GM19397 (cell line): ENCODE data around the gene CUEDC2.

Source experiments
- ATAC-seq: cut with Tn5 transposase; IDR thresholded peaks from one replicate; pipeline ENCODE4 v1.9.1; 2021; ENCODE audit warnings: mild to moderate bottlenecking, moderate library complexity; ENCODE audit not compliant: unreplicated experiment

Gene CUEDC2

DNA sequence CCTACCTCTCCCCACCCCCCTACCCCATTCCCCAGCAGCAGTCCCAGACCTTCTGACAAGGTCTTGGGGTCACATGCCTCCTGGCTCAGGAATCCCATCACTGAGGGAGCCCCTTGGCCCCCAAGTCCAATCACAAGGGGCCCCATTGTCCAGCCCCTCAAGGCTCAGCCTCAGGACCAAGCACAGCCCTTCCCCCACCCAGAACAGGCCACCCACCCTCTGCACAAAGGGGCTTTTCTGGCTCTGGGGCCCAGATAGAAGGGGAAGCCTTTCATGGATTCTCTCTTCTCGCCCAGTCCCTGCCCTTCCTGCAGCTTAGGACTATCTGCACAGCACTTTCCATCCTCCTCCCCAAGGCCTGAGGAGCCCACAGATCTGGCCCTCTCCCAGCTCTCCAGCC lies 6.9 kb downstream of the CUEDC2 start:
- ATAC-seq, result no peak

DNA sequence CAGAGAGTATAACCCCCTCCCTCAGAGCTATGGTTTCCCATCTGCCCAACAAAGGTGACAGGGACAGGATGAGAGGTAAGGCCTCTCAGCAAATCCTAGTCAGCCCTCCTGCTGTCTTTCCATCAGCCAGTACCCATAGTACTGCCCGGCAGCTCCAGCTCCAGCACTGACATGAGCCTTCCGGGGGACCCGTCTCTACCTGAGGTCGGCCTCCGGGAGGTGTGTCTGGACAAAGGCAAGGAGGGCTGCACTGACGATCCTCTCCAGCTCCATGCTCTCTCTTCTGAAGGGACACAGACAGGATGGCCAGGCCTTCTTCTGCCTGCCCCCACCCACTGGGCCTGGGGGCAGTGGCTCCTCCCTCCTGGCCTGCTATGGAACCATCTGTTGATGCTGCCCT lies 7.5 kb downstream of the CUEDC2 start:
- no peak for ATAC-seq

DNA sequence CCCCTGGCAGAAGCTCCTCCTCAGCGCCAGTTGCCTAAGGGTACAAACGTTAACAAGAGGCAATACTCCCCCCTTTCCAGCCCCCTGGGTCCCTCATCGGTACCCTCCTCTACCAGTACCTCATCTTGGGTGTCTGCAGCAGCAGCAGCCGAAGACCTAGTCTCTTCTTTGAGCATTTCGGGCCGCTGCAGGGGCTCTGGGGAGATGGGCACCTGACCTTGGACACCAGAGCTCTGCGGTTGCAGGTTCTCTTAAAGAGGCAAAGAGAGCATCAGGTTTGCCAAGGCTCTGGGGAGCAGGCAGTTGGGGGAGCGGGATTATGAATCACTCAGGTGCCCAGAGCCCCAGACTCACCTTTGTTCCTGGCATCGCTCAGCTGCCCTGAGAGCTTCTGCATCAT lies 8.2 kb downstream of the CUEDC2 start:
- ATAC-seq, result no peak

DNA sequence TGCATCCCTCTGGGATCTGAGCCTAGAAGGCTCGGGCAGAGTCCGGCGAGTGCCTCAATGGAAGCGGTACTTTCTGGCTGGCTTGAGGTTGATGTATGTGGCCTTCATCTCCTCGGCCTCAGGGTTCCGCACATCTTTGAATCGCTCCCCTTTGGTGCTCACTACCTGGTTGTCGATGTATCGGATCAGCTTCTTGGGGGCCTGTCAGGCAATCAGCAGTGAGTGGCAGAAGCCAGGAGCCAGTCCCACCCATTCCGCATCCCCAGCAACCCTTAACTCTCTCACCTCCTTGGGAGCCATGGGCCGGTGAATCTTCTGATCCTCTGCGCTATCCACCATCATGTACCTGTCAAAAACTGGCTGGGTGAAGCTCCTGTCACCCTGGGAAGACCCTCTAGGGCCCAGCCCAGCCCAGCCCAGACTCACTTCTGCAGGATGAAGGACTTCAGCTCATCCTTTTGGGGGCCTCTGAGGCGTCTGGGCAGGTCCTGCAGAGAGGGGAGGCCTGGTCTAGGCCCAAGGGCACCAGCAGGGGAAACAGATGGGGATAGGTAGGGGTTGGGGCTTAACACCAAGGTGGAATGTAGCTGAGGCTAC lies 8.9 kb downstream of the CUEDC2 start:
- ATAC-seq, result no peak

DNA sequence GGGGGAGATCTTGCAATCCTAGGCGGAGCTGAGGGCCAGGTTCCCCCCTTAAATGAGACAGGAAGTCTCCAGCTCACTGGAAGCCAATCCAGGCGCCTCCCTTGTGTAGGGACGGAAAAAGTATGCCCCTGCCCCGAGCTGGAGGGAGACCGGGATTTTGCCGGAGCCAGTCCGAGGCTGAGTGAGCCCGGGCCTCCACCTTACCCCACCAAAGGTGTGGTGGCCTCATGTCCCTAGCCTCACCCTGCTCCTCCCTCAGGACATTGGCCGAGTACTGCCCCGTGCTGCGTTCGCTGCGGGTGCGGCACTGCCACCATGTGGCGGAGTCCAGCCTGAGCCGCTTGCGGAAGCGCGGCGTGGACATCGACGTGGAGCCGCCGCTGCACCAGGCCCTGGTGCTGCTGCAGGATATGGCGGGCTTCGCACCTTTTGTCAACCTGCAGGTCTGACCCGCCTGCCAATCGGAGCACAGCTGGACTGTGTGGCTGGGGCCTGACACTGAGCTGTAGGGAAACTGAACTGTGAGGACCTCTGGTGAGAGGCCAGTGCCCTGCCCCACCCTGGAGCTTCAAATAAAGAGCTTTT lies 9.7 kb downstream of the CUEDC2 start:
- no peak for ATAC-seq

DNA sequence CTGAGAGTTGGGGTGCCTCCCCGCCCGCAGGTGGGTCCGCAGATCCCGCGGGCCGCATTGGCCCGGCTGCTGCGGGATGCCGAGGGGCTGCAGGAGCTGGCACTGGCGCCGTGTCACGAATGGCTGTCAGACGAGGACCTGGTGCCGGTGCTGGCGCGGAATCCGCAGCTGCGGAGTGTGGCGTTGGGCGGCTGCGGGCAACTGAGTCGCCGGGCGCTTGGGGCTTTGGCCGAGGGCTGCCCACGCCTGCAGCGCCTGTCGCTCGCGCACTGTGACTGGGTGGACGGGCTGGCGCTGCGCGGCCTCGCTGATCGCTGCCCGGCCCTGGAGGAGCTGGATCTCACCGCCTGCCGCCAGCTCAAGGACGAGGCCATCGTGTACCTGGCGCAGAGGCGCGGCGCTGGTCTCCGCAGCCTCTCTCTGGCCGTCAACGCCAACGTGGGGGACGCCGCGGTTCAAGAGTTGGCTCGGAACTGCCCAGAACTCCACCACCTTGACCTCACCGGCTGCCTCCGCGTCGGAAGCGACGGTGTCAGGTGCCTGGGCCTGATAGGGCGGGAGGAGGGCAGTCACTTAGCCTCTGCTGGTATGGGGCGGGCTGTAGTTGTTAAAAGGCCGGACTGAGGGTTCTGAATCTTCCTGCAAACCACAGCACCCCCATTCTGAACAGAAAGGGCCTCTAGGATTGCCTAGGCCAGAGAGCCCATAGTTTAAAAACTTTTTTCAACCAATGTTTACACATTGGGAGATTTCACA lies 10.4 kb downstream of the CUEDC2 start:
- ATAC-seq, result peak; percentile 1

DNA sequence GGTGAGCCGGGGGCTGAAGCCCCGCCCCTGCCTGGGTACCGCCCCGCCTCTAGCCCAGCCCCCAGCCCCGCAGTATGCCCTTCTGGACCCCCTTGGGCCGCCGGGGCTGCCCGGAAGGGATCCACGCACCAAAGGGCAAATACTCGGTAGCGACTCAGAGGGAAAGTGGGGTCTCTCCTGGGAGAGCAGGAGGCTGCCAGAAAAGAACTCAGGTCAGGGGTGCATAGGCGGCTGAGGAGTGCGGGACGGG lies 10.9 kb downstream of the CUEDC2 start:
- ATAC-seq, result peak; percentile 3

DNA sequence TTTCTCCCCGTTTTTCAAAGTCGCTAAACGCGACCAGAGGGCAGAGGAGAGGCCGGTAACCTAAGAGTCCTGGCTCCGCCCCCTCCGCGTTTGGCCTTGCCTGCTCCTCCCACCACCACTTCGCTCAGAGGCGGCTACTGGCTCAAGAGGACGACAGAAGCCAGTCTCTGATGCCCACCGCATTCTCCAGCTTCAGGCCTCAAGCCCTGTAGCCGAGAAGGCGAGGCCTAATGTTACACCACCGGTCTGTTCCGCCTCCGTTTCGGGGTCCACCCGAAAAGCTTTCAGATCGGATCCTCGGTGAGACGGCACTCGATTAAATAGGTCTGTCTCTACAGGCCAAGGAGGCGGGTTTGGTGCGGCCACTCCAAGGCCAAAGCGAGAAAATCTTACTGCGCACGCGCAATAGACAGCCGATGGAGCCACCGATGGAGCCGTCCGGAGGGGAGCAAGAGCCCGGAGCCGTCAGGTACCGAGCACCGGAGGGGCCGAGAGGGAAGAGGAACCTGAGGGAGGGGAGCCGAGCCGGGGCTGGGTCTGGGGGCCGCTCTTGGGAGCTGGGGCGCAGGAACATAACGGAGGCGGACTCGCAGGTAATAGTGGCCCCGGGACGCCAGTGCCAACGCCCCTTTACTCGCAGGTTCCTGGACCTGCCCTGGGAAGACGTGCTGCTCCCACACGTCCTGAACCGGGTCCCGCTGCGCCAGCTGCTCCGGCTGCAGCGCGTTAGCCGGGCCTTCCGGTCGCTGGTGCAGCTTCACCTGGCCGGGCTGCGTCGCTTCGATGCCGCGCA lies 11.5 kb downstream of the CUEDC2 start, which contains the start of gene FBXL15:
Gene FBXL15, plus strand, starts transcription at position 123 of the 793 bp plus-strand sequence. Its CDS starts 294 bp downstream, at position 417.
- peak; percentile 75 for ATAC-seq

DNA sequence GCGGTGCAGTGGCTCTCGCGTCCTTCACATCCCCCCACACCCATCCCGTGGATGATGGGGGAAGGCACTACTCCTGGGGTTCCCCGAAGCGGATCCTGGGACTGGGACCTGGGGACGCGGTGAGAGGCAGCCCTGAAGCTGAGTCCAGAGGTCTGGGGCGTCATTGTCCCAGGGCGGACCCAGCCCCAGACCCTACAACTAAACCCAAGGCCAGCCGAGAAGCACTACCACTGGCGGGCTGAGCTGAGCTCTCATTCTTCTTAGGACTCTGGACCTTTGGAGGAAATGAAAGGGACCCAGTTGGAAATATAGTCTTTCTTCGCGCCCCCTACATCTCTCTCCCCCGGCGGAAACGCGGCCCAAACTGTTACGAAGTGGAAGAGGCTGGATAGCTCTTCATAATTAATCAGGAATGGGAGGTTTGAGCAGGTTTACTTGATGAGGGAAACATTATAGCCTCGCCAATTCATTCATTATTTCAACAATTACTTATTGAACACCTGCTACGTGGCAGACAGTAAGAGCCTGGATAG lies 12.1 kb downstream of the CUEDC2 start:
- no peak for ATAC-seq

DNA sequence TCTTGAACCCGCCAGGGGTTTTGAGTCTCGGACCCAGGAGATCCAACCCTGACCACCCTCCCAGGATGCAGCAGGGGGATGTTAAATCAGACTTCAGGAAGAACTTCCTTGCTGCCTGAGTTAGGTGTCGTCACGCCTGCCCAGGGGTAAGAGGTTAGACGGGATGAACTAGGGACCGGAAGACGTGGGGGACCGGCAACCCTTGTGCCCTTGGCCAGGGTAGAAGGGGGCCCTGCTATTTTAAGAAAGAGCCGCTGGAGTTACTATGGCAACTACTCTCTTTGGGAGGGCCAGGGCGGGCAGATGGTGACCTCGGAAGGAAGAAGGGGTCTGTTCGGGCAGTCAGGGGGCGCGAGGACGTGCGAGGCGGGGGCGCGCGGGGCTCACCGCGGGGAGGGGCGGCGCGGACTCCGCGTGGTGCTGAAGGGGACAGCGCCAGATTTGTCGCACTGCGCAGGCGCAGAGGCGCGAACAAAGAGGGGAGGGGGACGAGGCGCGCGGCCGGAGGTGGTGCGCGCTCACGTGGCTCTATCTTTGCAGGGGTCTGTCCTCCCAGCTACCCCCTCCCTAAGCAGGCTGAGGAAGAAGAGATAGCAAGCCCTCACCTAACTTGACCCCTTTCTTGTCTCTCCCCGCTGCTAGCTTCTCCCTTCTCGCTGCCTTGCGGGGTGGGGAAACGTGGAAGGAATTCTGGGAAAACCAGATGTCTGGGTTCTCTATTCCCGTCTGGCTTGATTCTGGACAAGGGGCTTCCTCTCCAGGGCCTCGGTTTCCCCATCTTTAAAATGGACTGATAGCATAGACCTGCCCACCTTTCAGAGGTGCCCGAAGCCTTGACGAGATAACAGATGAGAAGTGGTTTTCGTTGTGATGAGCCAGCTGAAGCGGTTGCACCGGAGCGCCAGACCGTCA lies 12.8 kb downstream of the CUEDC2 start:
- ATAC-seq, result no peak

DNA sequence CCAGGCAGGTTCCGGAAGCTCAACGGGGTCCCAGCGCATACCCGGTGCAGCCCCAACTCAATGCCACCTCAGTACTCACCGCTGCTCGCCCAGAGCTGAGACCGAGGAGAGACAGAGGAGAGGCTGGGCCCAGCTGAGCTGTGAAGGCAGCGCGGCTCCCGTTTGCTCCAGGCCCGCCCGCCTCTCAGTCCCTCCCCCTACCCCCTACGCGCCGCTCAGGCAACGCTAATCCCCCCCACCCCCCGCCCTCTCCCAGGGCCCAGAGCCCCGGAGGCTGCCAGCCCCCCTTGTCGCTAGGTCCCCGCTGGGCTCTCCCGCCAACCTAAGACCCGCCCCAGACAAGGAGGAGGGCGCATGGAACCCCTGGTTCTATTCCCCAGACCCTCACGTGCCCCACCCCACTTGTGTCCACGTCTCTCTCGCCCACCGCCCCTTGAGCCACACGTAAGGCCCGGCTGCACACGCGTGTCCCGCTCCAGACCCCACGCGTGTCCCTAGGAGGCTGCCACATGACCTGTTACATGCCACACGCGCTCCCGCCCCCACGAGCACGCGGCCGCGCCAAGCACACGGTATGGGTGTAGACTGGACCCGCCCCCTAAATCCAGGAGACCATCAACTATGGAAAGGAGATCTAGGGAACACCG lies 13.6 kb downstream of the CUEDC2 start, which contains the start of gene PSD:
Gene PSD, minus strand, starts transcription at position 164 of the 647 bp plus-strand sequence. CDS start 1,747 bp downstream, outside the sequence.
- ATAC-seq, result no peak

DNA sequence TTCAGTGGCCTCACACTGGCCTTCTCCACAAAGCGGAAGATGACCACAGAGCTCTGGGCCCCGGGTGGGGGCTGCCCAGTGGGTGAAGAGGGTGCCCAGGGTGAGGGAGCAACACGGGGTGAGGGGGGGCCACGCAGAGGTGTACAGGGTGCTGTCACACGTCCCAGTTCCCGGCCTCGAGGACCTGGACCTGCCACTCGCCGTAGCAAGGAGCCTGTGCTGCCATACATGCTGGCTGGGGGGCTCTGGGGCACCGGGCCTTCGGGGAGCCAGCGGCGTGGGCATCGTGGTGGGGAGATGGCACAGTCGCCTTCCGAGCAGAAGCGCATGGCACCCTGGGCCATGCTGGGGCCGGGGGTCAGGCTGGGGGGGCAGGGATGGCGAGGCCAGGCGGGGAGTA lies 15.7 kb downstream of the CUEDC2 start:
- no peak for ATAC-seq

DNA sequence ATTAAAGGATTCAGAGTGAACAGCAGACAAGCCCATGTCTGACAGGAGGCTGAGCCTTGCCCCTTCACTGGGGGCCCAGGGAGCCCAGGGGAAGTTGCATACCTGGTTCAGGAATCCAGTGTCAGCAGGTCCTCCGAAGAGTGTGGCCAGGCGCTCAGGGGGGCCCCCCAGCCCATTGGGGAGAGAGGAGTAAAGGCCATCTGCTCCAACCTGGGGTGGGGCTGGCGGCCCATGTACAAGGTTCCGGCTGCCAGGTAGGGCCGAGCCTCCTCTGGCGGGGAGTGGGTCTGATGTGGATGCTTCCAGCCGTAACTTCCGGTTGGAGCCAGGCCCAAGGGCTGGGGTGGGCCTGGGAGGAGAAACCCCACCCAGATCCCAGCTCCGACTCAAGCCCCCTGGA lies 16.1 kb downstream of the CUEDC2 start:
- ATAC-seq, result no peak

DNA sequence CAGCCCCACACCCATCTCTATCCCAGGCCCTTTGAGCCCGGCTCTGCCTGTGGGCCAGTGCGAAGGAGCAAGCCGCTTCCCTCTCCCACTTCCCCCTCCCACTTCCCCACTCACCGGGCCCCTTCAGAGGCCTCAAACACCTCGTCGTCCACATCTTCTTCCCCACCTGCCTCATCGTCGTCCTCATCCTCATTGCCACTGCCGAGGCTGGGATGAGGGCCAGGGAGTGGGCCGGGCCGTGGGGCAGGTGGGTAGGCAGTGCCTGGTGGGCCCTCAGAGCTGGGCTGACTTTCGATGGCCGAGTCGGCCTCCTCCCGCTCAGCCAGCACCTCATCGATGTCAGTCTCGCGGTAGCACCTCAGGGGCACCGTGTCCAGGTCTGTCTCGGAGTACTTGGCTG lies 17.6 kb downstream of the CUEDC2 start:
- ATAC-seq, result no peak

DNA sequence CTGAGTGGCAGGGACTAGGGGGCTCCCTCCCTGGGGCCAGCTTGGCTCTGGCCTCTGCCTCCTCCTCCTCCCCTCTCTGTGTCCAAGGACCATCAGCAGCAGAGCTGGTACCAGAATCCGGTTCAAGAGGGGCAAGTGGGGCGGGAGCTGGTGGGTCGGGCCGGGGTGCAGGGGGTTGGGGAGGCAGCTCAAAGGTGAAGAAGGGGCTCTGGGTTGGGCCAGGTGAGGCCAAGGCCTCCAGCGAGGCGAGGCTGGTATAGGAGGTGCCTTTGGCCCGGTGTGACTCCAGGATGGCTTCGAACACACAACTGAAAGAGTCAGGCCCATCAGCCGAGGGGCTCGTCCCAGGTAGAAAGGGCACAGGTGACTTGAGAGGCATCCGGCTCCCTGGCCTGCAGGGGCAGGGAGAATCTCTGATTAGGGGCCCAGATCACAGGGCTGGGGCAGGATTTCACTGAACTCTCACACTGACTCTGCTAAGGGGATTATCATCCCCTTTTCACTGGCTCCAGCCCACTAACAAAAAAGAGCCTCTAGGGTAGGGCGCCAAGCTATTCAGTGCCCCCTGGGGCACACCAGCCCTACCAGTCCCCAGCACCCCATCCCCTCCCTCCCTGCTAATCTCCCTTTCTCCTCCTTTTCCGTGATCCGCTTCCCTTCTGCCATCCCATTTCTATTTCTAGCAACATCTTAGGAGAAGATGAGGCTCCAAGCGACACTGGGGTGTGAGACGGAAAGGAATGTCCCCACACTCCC lies 18.4 kb downstream of the CUEDC2 start:
- no peak for ATAC-seq

DNA sequence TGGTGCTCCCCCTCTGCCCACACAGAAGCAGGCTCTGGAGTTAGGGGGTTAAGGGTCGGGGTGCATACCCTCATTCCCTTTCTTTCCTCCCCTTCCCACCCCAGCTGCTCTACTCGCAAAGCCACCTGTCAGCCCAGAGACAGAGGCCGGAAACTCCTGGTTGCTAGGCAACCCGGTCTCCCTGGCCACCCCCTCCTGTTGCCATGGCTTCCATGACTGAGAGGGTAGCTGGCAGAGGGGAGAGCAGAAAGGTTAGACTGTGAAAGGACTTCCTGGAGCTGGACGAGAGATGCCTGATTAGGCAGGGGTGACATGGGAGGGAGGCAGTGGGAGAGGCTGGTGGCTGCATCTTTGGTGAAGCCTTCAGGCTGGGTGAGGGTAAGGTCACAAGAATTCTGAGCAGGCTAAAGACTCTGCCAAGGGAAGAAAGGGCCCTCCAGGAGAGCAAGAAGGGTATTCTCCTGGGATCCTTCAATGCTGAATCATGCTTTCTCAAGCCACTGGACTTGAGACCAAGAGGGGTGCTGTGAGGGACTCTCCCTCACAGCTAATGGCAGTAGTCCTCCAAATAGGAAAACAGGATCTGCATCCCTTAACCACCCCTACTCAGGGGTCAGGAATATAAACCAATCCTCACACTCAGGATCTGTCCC lies 19.2 kb downstream of the CUEDC2 start:
- ATAC-seq, result no peak

DNA sequence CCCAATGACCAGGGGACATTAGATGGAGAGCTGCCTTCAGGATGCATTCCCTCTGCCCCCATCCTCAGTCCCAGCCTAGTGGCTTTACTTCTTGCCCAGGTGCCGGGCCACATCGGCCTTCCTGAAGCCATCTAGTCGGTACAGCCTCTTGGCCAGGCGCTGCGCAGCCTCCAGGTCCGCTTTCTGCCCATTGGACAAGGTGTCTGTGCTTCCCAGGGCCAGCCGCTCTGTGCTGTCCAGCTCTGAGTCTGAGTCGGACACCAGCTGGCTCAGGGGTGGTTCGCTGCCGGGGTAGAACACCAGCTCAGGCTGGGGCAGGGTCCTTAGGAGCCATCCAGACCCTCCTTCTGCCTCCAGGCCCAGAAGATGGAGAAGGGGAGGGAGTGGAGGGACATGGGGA lies 20.1 kb downstream of the CUEDC2 start:
- no peak for ATAC-seq
